ENCODE results near the gene CEP112.
"Not testable (repeated sequence)": the region's sequence is repeated elsewhere in the genome, so short reads cannot be mapped to it uniquely, and the experiment has no call there.

Gene CEP112

GRCh38 chr17:66165537-66166123 lies 26.3 kb downstream of the CEP112 start:
- H3K9me3 ChIP-seq (ENCODE audit: control insufficient read depth in 1 of 2, low read length in 2 of 2) = no peaks in the 10 kb centered on the region
- no peaks in the 10 kb centered on the region for H3K4me1 ChIP-seq (ENCODE audit: control insufficient read depth in 1 of 2, insufficient read depth in 2 of 2, low read length in 2 of 2)
- no peaks in the 10 kb centered on the region for H3K36me3 ChIP-seq (ENCODE audit: control insufficient read depth in 1 of 2, insufficient read depth in 2 of 2, low read length in 2 of 2)
- H3K27me3 ChIP-seq (ENCODE audit: control insufficient read depth in 1 of 2, insufficient read depth in 2 of 2, low read length in 2 of 2) = no peaks in the 10 kb centered on the region
- no peak overlapping the region for H3K4me3 ChIP-seq (ENCODE audit: low read depth in 1 of 2, low read length in 2 of 2)
- H3K27ac ChIP-seq (ENCODE audit: low read depth, low read length) = no peak overlapping the region
- H3K9ac ChIP-seq (ENCODE audit: low read depth in 1 of 2, low read length in 2 of 2) = no peak overlapping the region

- not testable (repeated sequence) for H3K4me1 ChIP-seq (ENCODE audit: control insufficient read depth in 1 of 2, insufficient read depth in 2 of 2, low read length in 2 of 2); H3K36me3 ChIP-seq (ENCODE audit: control insufficient read depth in 1 of 2, insufficient read depth in 2 of 2, low read length in 2 of 2); H3K9ac ChIP-seq (ENCODE audit: low read depth in 1 of 2, low read length in 2 of 2); H3K9me3 ChIP-seq (ENCODE audit: control insufficient read depth in 1 of 2, low read length in 2 of 2); H3K4me3 ChIP-seq (ENCODE audit: low read depth in 1 of 2, low read length in 2 of 2); H3K27me3 ChIP-seq (ENCODE audit: control insufficient read depth in 1 of 2, insufficient read depth in 2 of 2, low read length in 2 of 2); H3K27ac ChIP-seq (ENCODE audit: low read depth, low read length)
These were observed 36.9 kb downstream of the CEP112 start for GRCh38 chr17:66155055-66155454.

DNA sequence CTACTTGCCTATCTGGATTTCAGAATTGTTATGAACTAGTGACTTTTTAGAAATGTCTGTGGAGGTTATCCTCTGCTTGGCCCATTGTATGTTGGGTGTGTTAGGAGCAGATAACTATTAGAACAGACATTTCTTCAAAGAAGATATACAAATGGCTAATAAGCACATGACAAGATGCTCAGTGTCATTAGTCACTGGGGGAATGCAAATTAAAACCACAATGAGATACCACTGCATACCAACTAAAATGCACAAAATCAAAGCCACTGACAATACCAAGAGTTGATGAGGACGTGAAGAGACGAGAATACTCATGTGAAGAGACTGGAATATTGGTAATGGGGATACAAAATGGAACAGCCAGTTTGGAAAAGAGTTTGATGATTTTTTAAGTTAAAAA lies 39.2 kb downstream of the CEP112 start:
- no peaks in the 10 kb centered on the region for H3K27me3 ChIP-seq (ENCODE audit: control insufficient read depth in 1 of 2, insufficient read depth in 2 of 2, low read length in 2 of 2)
- H3K27ac ChIP-seq (ENCODE audit: low read depth, low read length) = no peak overlapping the region
- no peak overlapping the region for H3K9ac ChIP-seq (ENCODE audit: low read depth in 1 of 2, low read length in 2 of 2)
- H3K4me1 ChIP-seq (ENCODE audit: control insufficient read depth in 1 of 2, insufficient read depth in 2 of 2, low read length in 2 of 2) = no peaks in the 10 kb centered on the region
- H3K4me3 ChIP-seq (ENCODE audit: low read depth in 1 of 2, low read length in 2 of 2) = no peak overlapping the region
- H3K9me3 ChIP-seq (ENCODE audit: control insufficient read depth in 1 of 2, low read length in 2 of 2) = no peaks in the 10 kb centered on the region
- H3K36me3 ChIP-seq (ENCODE audit: control insufficient read depth in 1 of 2, insufficient read depth in 2 of 2, low read length in 2 of 2) = no peaks in the 10 kb centered on the region

- no peaks in the 10 kb centered on the region for H3K27me3 ChIP-seq (ENCODE audit: control insufficient read depth in 1 of 2, insufficient read depth in 2 of 2, low read length in 2 of 2)
- no peaks in the 10 kb centered on the region for H3K4me1 ChIP-seq (ENCODE audit: control insufficient read depth in 1 of 2, insufficient read depth in 2 of 2, low read length in 2 of 2)
- no peak overlapping the region for H3K27ac ChIP-seq (ENCODE audit: low read depth, low read length)
- H3K9ac ChIP-seq (ENCODE audit: low read depth in 1 of 2, low read length in 2 of 2) = no peak overlapping the region
- no peaks in the 10 kb centered on the region for H3K9me3 ChIP-seq (ENCODE audit: control insufficient read depth in 1 of 2, low read length in 2 of 2)
- H3K4me3 ChIP-seq (ENCODE audit: low read depth in 1 of 2, low read length in 2 of 2) = no peak overlapping the region
- H3K36me3 ChIP-seq (ENCODE audit: control insufficient read depth in 1 of 2, insufficient read depth in 2 of 2, low read length in 2 of 2) = no peaks in the 10 kb centered on the region
These were observed 41.2 kb downstream of the CEP112 start for GRCh38 chr17:66150708-66151107.

GRCh38 chr17:66149562-66149961 lies 42.4 kb downstream of the CEP112 start:
- Histone ChIP-seq H3K4me3 (ENCODE audit: low read depth in 1 of 2, low read length in 2 of 2) (no peak overlapping the region), H3K4me1 (ENCODE audit: control insufficient read depth in 1 of 2, insufficient read depth in 2 of 2, low read length in 2 of 2) (no peaks in the 10 kb centered on the region), H3K27ac (ENCODE audit: low read depth, low read length) (no peak overlapping the region), H3K9me3 (ENCODE audit: control insufficient read depth in 1 of 2, low read length in 2 of 2) (no peaks in the 10 kb centered on the region), H3K27me3 (ENCODE audit: control insufficient read depth in 1 of 2, insufficient read depth in 2 of 2, low read length in 2 of 2) (no peaks in the 10 kb centered on the region), H3K9ac (ENCODE audit: low read depth in 1 of 2, low read length in 2 of 2) (no peak overlapping the region), H3K36me3 (ENCODE audit: control insufficient read depth in 1 of 2, insufficient read depth in 2 of 2, low read length in 2 of 2) (no peaks in the 10 kb centered on the region)

GRCh38 chr17:66146394-66146793 lies 45.5 kb downstream of the CEP112 start:
- H3K27me3 ChIP-seq (ENCODE audit: control insufficient read depth in 1 of 2, insufficient read depth in 2 of 2, low read length in 2 of 2) = no peaks in the 10 kb centered on the region
- peaks cover 0 to 3% of the 10 kb centered on the region in 2 donors for H3K4me1 ChIP-seq (ENCODE audit: control insufficient read depth in 1 of 2, insufficient read depth in 2 of 2, low read length in 2 of 2)
- H3K4me3 ChIP-seq (ENCODE audit: low read depth in 1 of 2, low read length in 2 of 2) = no peak overlapping the region
- no peak overlapping the region for H3K9ac ChIP-seq (ENCODE audit: low read depth in 1 of 2, low read length in 2 of 2)
- H3K9me3 ChIP-seq (ENCODE audit: control insufficient read depth in 1 of 2, low read length in 2 of 2) = no peaks in the 10 kb centered on the region
- no peaks in the 10 kb centered on the region for H3K36me3 ChIP-seq (ENCODE audit: control insufficient read depth in 1 of 2, insufficient read depth in 2 of 2, low read length in 2 of 2)
- H3K27ac ChIP-seq (ENCODE audit: low read depth, low read length) = no peak overlapping the region

GRCh38 chr17:66143657-66144282 lies 48.2 kb downstream of the CEP112 start:
- H3K36me3 ChIP-seq (ENCODE audit: control insufficient read depth in 1 of 2, insufficient read depth in 2 of 2, low read length in 2 of 2) = no peaks in the 10 kb centered on the region
- H3K9ac ChIP-seq (ENCODE audit: low read depth in 1 of 2, low read length in 2 of 2) = no peak overlapping the region
- H3K27ac ChIP-seq (ENCODE audit: low read depth, low read length) = no peak overlapping the region
- no peaks in the 10 kb centered on the region for H3K27me3 ChIP-seq (ENCODE audit: control insufficient read depth in 1 of 2, insufficient read depth in 2 of 2, low read length in 2 of 2)
- no peaks in the 10 kb centered on the region for H3K9me3 ChIP-seq (ENCODE audit: control insufficient read depth in 1 of 2, low read length in 2 of 2)
- H3K4me3 ChIP-seq (ENCODE audit: low read depth in 1 of 2, low read length in 2 of 2) = no peak overlapping the region
- H3K4me1 ChIP-seq (ENCODE audit: control insufficient read depth in 1 of 2, insufficient read depth in 2 of 2, low read length in 2 of 2) = peaks cover 0 to 3% of the 10 kb centered on the region in 2 donors

DNA sequence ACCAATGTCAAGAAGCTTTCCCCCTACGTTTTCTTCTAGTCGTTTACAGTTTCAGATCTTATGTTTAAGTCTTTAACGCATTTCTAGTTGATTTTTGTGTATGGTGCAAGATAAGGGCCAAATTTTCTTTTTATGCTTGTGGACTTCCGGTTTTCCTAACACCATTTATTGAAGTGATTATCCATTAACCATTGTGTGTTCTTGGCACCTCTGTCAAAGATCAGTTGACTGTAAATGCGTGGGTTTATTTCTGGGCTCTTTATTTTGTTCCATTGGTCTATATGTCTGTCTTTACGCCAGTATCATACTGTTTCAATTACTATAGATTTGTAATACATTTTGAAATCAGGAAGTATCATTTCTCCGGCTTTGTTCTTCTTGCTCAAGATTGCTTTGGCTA lies 49.5 kb downstream of the CEP112 start:
- Histone ChIP-seq H3K27ac (ENCODE audit: low read depth, low read length) (no peak overlapping the region), H3K4me3 (ENCODE audit: low read depth in 1 of 2, low read length in 2 of 2) (no peak overlapping the region), H3K4me1 (ENCODE audit: control insufficient read depth in 1 of 2, insufficient read depth in 2 of 2, low read length in 2 of 2) (peaks cover 0 to 3% of the 10 kb centered on the region in 2 donors), H3K9me3 (ENCODE audit: control insufficient read depth in 1 of 2, low read length in 2 of 2) (no peaks in the 10 kb centered on the region), H3K9ac (ENCODE audit: low read depth in 1 of 2, low read length in 2 of 2) (no peak overlapping the region), H3K27me3 (ENCODE audit: control insufficient read depth in 1 of 2, insufficient read depth in 2 of 2, low read length in 2 of 2) (no peaks in the 10 kb centered on the region), H3K36me3 (ENCODE audit: control insufficient read depth in 1 of 2, insufficient read depth in 2 of 2, low read length in 2 of 2) (no peaks in the 10 kb centered on the region)

GRCh38 chr17:66138120-66138519 lies 53.8 kb downstream of the CEP112 start:
- H3K9me3 ChIP-seq (ENCODE audit: control insufficient read depth in 1 of 2, low read length in 2 of 2) = no peaks in the 10 kb centered on the region
- H3K4me3 ChIP-seq (ENCODE audit: low read depth in 1 of 2, low read length in 2 of 2) = no peak overlapping the region
- no peaks in the 10 kb centered on the region for H3K36me3 ChIP-seq (ENCODE audit: control insufficient read depth in 1 of 2, insufficient read depth in 2 of 2, low read length in 2 of 2)
- H3K27me3 ChIP-seq (ENCODE audit: control insufficient read depth in 1 of 2, insufficient read depth in 2 of 2, low read length in 2 of 2) = no peaks in the 10 kb centered on the region
- H3K4me1 ChIP-seq (ENCODE audit: control insufficient read depth in 1 of 2, insufficient read depth in 2 of 2, low read length in 2 of 2) = peaks cover 0 to 3% of the 10 kb centered on the region in 2 donors
- H3K9ac ChIP-seq (ENCODE audit: low read depth in 1 of 2, low read length in 2 of 2) = no peak overlapping the region
- H3K27ac ChIP-seq (ENCODE audit: low read depth, low read length) = no peak overlapping the region

GRCh38 chr17:66135896-66136295 lies 56.0 kb downstream of the CEP112 start:
- H3K4me1 ChIP-seq (ENCODE audit: control insufficient read depth in 1 of 2, insufficient read depth in 2 of 2, low read length in 2 of 2) = no peaks in the 10 kb centered on the region
- no peak overlapping the region for H3K27ac ChIP-seq (ENCODE audit: low read depth, low read length)
- H3K36me3 ChIP-seq (ENCODE audit: control insufficient read depth in 1 of 2, insufficient read depth in 2 of 2, low read length in 2 of 2) = no peaks in the 10 kb centered on the region
- H3K4me3 ChIP-seq (ENCODE audit: low read depth in 1 of 2, low read length in 2 of 2) = no peak overlapping the region
- H3K9ac ChIP-seq (ENCODE audit: low read depth in 1 of 2, low read length in 2 of 2) = no peak overlapping the region
- H3K9me3 ChIP-seq (ENCODE audit: control insufficient read depth in 1 of 2, low read length in 2 of 2) = no peaks in the 10 kb centered on the region
- H3K27me3 ChIP-seq (ENCODE audit: control insufficient read depth in 1 of 2, insufficient read depth in 2 of 2, low read length in 2 of 2) = no peaks in the 10 kb centered on the region

All from duodenal mucosa (tissue), 2 donors.